Fibroblast of skin of scalp (primary cell): Measurements from ENCODE around the gene DISP3.

Experiments used
- DNase-seq: peaks from one replicate; pipeline ENCODE4 v3.0.0-alpha.2; 2013

Gene DISP3

DNA sequence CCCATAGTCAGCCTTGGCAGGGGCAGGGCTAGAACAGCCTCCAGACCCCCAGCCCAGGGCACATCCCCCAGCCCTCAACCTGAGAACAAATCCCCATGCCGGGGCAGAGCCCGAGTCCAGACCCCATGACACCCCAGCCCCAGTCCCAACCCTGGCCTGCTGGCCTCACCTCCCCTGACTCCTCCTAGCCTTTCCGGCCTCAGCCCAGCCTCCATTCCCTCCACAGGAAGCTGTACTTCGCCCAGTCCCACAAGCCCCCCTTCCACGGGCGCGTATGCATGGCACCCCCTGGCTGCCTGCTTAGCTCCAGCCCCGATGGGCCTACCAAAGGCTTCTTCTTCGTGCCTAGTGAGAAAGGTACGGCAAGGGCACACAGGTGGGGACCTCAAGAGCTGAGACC, 50.4 kb downstream of the DISP3 start:
- no peak for DNase-seq

- DNase-seq: no peak
Observed at GRCh38 chr1:11529763-11530730, 51.1 kb downstream of the DISP3 start.

- DNase-seq: no peak
Observed at GRCh38 chr1:11530731-11531311, 51.9 kb downstream of the DISP3 start.

DNA sequence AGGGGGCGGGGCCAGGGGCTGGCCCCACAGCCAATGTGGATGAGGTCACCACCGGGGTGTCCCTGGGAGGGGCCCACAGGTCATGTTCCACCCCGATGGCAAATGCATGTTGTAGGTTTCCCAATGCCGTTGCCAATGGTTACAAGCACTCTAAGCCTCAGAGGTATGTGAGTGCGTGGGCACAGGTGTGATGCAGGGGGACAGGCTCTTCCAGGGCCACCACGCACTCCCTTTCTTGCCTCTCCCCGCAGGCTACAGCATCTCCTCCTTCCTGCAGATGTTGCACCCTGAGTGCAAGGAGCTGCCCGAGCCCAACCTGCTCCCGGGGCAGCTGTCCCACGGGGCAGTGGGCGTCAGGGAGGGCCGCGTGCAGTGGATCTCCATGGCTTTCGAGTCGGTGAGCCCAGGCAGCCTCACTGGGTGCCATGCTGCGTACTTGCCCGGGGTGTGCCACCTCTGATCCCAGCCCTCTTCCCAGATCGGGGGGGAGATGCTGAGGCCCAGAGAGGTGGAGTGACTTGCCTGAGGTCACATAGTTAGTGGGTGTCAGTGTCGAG, 52.4 kb downstream of the DISP3 start:
- no peak for DNase-seq

GRCh38 chr1:11531943-11532342, 53.0 kb downstream of the DISP3 start:
- no peak for DNase-seq

DNA sequence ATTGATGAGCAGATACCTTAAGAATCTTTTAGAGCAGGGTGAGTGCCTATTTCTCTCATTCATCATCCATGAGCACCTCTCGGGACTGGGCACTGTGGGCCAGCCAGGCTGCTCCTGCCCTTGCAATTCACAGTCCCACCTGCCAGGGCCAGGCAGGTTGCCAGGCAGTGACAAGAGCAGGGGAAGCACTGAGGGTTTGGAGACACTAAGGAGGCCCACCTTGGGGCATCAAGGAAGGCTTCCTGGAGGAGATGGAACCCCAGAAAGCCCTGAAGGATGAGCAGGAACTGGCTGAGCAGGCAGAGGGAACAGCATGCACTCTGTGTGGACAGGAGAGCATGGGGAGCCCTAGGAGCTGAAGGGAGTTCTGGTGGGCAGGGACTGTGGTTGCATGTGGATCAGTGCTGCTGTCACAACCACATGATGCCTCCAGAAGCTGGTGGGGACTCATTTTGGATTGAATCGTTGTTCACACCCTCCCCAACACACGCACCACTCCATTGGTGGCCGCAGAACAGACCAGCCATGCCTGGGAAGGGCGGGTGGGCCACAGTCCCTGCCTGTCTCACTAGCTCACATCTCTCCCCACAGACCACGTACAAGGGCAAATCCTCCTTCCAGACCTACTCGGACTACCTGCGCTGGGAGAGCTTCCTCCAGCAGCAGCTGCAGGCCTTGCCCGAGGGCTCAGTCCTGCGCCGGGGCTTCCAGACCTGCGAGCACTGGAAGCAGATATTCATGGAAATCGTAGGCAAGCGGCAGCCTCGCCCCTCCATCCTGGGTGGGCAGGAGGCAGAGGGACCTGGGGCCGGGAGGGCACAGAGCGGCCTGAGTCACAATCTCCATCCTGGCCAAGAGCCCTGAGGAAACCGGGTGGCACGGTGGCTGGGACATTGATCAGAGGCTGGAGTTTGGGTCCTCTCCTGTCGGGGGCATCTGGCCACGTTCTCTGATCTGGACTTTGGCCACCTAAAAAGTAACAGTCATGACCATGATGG, 55.1 kb downstream of the DISP3 start:
- DNase-seq: no peak

GRCh38 chr1:11534846-11535245, 55.9 kb downstream of the DISP3 start:
- no peak for DNase-seq

- DNase-seq: no peak
Observed at GRCh38 chr1:11535316-11535715, 56.4 kb downstream of the DISP3 start.

DNA sequence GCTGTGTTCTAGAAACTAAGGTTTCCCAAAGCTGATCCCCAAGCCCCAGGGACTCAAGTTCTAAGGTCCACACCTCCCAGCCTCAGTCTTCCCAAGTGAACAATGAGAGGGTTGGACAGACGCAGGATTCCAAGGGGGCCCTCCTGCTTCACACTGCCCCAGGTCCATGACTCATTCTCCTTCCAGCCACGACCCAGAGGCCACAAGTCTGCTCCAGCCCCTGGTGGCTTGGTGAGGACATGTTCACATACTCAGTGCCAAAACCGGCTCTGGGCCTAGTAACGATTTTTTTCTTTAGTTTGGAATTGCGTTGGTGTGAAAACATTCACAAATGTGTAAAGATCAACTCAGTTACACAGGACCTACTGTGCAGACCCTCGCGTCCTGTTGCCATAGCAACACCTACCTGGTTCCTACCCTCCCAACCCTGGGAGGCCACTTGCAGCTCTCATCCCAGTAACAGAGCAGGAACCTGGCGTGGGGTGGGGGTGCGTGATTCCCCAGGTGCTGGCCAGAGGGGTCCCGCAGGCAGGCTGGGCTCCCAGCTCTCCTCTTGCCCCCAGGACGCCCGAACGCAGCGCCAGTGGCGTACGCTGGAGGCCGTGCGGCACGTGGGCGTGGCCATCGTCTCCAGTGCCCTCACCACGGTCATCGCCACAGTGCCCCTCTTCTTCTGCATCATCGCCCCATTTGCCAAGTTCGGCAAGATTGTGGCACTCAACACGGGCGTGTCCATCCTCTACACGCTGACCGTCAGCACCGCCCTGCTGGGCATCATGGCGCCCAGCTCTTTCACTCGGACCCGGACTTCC, 57.0 kb downstream of the DISP3 start:
- no peak for DNase-seq

DNA sequence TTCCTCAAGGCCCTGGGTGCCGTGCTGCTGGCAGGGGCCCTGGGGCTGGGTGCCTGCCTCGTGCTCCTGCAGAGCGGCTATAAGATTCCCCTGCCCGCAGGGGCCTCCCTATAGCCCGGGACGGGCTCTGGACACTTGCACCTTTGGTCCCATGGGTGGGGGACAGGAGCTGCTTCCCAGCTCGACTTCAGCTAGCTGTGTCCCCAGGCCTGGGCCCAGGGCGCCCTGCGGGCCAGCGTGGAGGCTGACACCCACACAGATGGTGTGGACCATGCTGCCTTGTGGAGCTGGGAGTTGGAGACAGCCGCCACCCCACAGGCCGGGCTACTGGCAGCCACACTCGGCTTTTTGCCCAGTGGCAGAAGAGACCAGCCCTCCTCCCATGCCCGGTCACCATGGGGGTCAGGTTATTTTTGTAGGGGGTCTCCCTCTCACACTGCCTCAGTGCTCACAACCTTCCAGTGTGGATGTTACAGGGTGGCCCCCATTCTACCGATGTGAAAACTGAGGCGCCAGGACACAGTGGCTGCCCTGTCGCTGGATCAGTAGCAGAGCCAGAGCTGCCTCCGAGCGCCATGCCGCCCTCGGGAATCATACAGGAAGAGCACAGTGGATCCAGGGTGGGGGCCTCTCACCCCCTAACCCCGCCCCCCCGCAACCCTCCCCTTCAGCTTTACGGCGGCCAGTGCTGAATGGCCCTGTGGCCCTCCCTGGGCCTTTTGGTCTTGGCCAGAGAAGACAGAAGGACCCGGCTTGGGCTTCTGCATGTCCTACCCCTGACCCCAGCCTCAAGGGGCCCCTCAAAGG, 57.8 kb downstream of the DISP3 start:
- no peak for DNase-seq

- DNase-seq: no peak
Observed at GRCh38 chr1:11537380-11537764, 58.4 kb downstream of the DISP3 start.

GRCh38 chr1:11537854-11538591, 59.1 kb downstream of the DISP3 start:
- DNase-seq: no peak

DNA sequence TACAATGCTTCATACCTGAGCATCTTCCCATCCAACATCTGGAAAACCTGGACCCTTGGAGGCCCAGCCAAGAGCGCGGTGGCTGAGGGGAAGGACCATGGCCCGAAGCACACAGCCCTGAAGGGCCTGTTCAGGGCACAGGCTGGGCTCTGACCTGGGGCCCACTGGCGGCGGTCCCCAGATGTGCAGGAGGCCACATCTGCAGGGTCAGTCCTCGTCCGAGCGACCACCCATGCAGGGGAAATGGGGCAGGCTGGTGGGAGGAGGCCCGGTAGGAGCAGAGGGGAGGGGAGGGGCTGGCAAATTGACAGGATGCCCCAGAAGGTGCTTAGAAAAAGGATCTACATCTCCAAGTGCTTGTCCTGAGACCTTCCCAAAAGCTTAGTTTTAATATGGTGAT, 59.9 kb downstream of the DISP3 start:
- DNase-seq: no peak

GRCh38 chr1:11539850-11540772, 61.2 kb downstream of the DISP3 start:
- DNase-seq: no peak

GRCh38 chr1:11540773-11541160, 61.8 kb downstream of the DISP3 start:
- no peak for DNase-seq

DNA sequence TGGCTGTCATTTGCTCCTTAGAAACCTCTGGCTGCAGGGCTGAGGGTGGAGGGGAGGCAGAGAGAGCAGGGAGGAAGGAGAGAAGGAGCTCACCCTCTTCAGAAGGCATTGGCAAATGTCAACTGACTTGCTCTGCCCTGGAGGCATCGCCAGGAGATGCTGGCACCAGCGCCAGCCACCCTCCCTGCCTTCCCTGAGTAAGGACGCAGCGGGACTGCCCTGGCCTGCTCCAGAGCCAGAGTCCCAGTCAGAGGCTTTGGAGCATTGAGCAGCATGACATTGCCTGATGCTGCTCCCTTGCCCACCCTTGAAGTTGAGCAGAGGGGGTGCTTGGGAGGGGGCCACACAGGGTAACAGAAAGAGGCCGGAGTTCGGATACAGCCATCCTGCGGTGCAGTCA, 62.3 kb downstream of the DISP3 start:
- no peak for DNase-seq

DNA sequence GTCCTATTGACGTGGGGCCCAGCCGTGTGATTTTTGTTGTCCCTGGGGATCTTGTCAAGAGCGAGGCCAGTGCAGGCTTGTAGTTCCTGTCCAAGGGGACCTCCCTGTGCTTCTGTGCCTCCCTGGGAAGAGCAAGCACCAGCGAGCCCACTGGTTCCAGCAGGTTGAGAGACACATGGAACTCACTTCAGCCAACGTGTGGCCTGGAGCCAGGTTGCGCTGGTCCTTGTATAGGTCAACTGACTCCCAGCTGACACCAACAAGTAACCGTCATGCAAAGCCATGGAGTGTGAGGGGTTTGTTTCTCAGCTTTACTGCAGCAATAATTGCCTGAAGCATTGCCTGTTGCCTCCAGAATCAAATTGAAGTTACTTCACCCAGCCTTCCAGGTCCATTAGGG, 63.0 kb downstream of the DISP3 start:
- DNase-seq: no peak

DNA sequence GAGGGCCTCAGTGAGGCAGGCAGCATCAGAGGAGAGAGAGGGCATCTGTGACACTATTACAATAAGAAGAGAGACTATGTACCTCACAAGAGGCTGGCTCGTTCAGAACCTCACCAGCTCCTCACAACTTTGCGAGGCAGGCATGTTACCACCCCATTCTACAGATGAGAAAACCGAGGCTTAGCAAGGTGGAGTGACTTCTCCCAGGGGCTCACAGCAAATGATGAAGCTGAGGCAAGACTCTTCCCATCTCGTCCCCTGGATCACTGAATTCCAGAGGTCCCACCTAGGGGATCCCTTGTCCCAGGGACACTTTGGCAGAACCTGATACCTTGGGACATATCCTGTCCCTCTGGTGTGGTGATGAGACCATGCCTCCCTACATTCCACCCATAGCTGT, 64.4 kb downstream of the DISP3 start:
- no peak for DNase-seq

- no peak for DNase-seq
Observed at GRCh38 chr1:11543796-11544195, 64.8 kb downstream of the DISP3 start.
